Liver (tissue), 9 donors: ENCODE data around the gene PGLYRP3. TPM values are rescaled to one million over a fixed set of nuclear protein-coding genes. Genes with fewer than 3 reads are reported as not detected.

Experiments used
- DNase-seq: peaks from one replicate; pipeline ENCODE4 v3.0.0-alpha.2; 2017; ENCODE audit warnings: low spot score
- H3K27ac ChIP-seq, 2 donors: one replicate each; pipeline ENCODE4 v1.7.0; 2013; ENCODE audit warnings: inconsistent platforms in 2 of 2, low read length in 2 of 2, control low read depth in 1 of 2, low read depth in 1 of 2, mild to moderate bottlenecking in 1 of 2
- H3K27me3 ChIP-seq, 4 donors: one replicate each; pipeline versions ENCODE4 v1.6.1 to v1.7.0; 2013; ENCODE audit warnings: low read length in 3 of 4, inconsistent platforms in 1 of 4, mild to moderate bottlenecking in 1 of 4, moderate library complexity in 1 of 4; ENCODE audit not compliant: control insufficient read depth in 4 of 4, insufficient read depth in 4 of 4
- H3K36me3 ChIP-seq, 4 donors: one replicate each; pipeline versions ENCODE4 v1.6.1 to v1.7.0; 2013; ENCODE audit warnings: low read length in 3 of 4, mild to moderate bottlenecking in 3 of 4, low read depth in 1 of 4, moderate library complexity in 1 of 4; ENCODE audit not compliant: control insufficient read depth in 4 of 4, insufficient read depth in 3 of 4
- H3K4me1 ChIP-seq, 4 donors: one replicate each; pipeline versions ENCODE4 v1.6.1 to v1.7.0; 2013; ENCODE audit warnings: low read length in 3 of 4, mild to moderate bottlenecking in 3 of 4, moderate library complexity in 1 of 4; ENCODE audit not compliant: control insufficient read depth in 4 of 4, insufficient read depth in 4 of 4
- H3K4me3 ChIP-seq, 3 donors: one replicate each; pipeline versions ENCODE4 v1.6.1 to v1.7.0; 2013; ENCODE audit warnings: low read length in 3 of 3, control low read depth in 1 of 3, low read depth in 1 of 3, mild to moderate bottlenecking in 1 of 3
- H3K9ac ChIP-seq, 2 donors: one replicate each; pipeline ENCODE4 v1.7.0; 2013; ENCODE audit warnings: low read length in 2 of 2, mild to moderate bottlenecking in 2 of 2, moderate library complexity in 2 of 2, control low read depth in 1 of 2, low read depth in 1 of 2
- H3K9me3 ChIP-seq, 4 donors: one replicate each; pipeline versions ENCODE4 v1.6.1 to v1.7.0; 2013; ENCODE audit warnings: low read length in 3 of 4; ENCODE audit not compliant: control insufficient read depth in 4 of 4
- ATF3 ChIP-seq: IDR thresholded peaks from 2 replicates; pipeline ENCODE4 v1.6.1; 2016; ENCODE audit warnings: antibody characterized with exemption
- FOXA1 ChIP-seq: IDR thresholded peaks from 2 replicates; pipeline ENCODE4 v1.6.1; 2016; ENCODE audit warnings: antibody characterized with exemption
- FOXA2 ChIP-seq: IDR thresholded peaks from 2 replicates; pipeline ENCODE4 v1.6.1; 2016; ENCODE audit warnings: antibody characterized with exemption
- GABPA ChIP-seq, 2 donors: IDR thresholded peaks in 1 of 2; conservative IDR thresholded peaks in 1 of 2; 2 replicates each; pipeline ENCODE4 v1.6.1; 2016; ENCODE audit warnings: antibody characterized with exemption in 2 of 2, mild to moderate bottlenecking in 1 of 2, moderate library complexity in 1 of 2
- HNF4A ChIP-seq, 2 donors: conservative IDR thresholded peaks; 2 replicates each; pipeline ENCODE4 v1.6.1; 2016; ENCODE audit warnings: antibody characterized with exemption in 2 of 2, mild to moderate bottlenecking in 2 of 2
- HNF4G ChIP-seq: IDR thresholded peaks from 2 replicates; pipeline ENCODE4 v1.6.1; 2016; ENCODE audit warnings: antibody characterized with exemption
- RAD21 ChIP-seq, 2 donors: IDR thresholded peaks; 2 replicates each; pipeline ENCODE4 v1.6.1; 2016; ENCODE audit warnings: antibody characterized with exemption in 2 of 2, mild to moderate bottlenecking in 2 of 2
- RXRA ChIP-seq, 2 donors: IDR thresholded peaks; 2 replicates each; pipeline ENCODE4 v1.6.1; 2017 to 2018; ENCODE audit warnings: antibody characterized with exemption in 2 of 2, mild to moderate bottlenecking in 1 of 2
- SP1 ChIP-seq: IDR thresholded peaks from 2 replicates; pipeline ENCODE4 v1.6.1; 2018; ENCODE audit warnings: antibody characterized with exemption, mild to moderate bottlenecking
- TAF1 ChIP-seq: conservative IDR thresholded peaks from 2 replicates; pipeline ENCODE4 v1.6.1; 2016; ENCODE audit warnings: antibody characterized with exemption, mild to moderate bottlenecking
- YY1 ChIP-seq: IDR thresholded peaks from 2 replicates; pipeline ENCODE4 v1.6.1; 2016; ENCODE audit warnings: antibody characterized with exemption, mild to moderate bottlenecking
- WGBS: extraction: QIAGEN DNeasy Blood & Tissue Kit; methylation state at CpG from one replicate; pipeline ENCODE4 v1.1.7; 2013; 5-methylcytosine and 5-hydroxymethylcytosine counted together
- polyA plus RNA-seq, 2 donors: library from polyadenylated mRNA; stranded (reverse) in 1 of 2; unstranded in 1 of 2; fragments of 200-250 nt in 1 of 2; fragments of >200 nt in 1 of 2; fragmentation: Nextera tagmentation in 1 of 2; extraction: Ambion mirVana in 1 of 2; gene quantifications; one replicate each; pipeline versions ENCODE4 v1.2.1 to v1.2.3, GENCODE V29; 2013 to 2015
- total RNA-seq, 2 donors: library from RNA; depleted of rRNA; stranded (reverse); fragments of >200 nt; gene quantifications; one replicate each; pipeline ENCODE4 v1.2.3, GENCODE V29; 2014
- TF ChIP-seq, protein P1 (sequence below): fragments of 150-350 bp; IDR thresholded peaks from 2 replicates; pipeline ENCODE4 v1.5.1; 2017; ENCODE audit warnings: improper control_type of control experiment, low read depth, low read length; ENCODE audit not compliant: missing input control
- TF ChIP-seq, protein P2 (sequence below): IDR thresholded peaks from 2 replicates; pipeline ENCODE4 v1.6.1; 2016; ENCODE audit warnings: antibody characterized with exemption
- TF ChIP-seq, protein P3 (sequence below): IDR thresholded peaks from 2 replicates; pipeline ENCODE4 v1.6.1; 2016; ENCODE audit warnings: antibody characterized with exemption, mild to moderate bottlenecking
- donor health status: healthy.
- donor health status: healthy.
- donor health status: healthy.
- donor health status: healthy.
- donor health status: healthy.

PGLYRP3 gene
- total and polyA plus RNA-seq, 4 donors = not detected

- DNase-seq = no peak
- Histone ChIP-seq H3K27me3 (peaks cover 0 to under 1% (median 0%) of the 10 kb centered on the region in 4 donors), H3K4me3 (no peak overlapping the region), H3K36me3 (no peaks in the 10 kb centered on the region), H3K4me1 (no peaks in the 10 kb centered on the region), H3K9ac (no peak overlapping the region), H3K9me3 (no peaks in the 10 kb centered on the region), H3K27ac (no peak overlapping the region)
- WGBS = 49% methylated on average over 5 of the region's 5 CpGs
- TF ChIP-seq RAD21 (IDR thresholded peaks at IDR 0.05) = no peak
- TF ChIP-seq FOXA2 = no peak
- no peak for TF ChIP-seq HNF4A (conservative IDR thresholded peaks at IDR 0.05)
- TF ChIP-seq SP1 = no peak
- TF ChIP-seq RXRA (IDR thresholded peaks at IDR 0.05) = no peak
- TF ChIP-seq, protein P1, sequence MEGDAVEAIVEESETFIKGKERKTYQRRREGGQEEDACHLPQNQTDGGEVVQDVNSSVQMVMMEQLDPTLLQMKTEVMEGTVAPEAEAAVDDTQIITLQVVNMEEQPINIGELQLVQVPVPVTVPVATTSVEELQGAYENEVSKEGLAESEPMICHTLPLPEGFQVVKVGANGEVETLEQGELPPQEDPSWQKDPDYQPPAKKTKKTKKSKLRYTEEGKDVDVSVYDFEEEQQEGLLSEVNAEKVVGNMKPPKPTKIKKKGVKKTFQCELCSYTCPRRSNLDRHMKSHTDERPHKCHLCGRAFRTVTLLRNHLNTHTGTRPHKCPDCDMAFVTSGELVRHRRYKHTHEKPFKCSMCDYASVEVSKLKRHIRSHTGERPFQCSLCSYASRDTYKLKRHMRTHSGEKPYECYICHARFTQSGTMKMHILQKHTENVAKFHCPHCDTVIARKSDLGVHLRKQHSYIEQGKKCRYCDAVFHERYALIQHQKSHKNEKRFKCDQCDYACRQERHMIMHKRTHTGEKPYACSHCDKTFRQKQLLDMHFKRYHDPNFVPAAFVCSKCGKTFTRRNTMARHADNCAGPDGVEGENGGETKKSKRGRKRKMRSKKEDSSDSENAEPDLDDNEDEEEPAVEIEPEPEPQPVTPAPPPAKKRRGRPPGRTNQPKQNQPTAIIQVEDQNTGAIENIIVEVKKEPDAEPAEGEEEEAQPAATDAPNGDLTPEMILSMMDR = no peak
Observed at GRCh38 chr1:153343040-153343681, 30.4 kb upstream of the PGLYRP3 start.

DNA sequence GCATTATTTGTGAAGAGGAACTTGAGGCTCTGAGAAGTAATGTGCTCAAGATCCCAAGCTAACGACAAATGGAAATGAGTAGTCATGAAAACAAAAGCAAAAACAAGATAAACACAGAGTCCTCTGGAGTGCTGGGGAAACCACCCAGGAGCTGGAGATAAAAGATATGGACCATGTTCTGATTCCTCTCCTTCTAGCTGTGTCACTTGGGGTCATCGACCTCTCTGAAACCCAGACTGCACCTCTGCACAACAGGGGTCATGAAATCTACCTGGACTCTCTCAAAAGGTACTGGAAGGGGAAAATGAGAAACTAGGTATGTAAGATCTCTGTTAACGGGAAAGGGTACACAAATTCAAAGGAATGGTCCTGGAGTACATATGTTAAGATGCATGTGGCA lies 29.4 kb upstream of the PGLYRP3 start:
- Histone ChIP-seq H3K27ac (no peak overlapping the region), H3K27me3 (peaks cover 0 to 5% (median 0%) of the 10 kb centered on the region in 4 donors), H3K4me3 (no peak overlapping the region), H3K4me1 (no peaks in the 10 kb centered on the region), H3K36me3 (no peaks in the 10 kb centered on the region), H3K9me3 (no peaks in the 10 kb centered on the region), H3K9ac (no peak overlapping the region)
- TF ChIP-seq FOXA1 = no peak
- TF ChIP-seq, protein P1 = no peak
- no peak for TF ChIP-seq SP1
- TF ChIP-seq HNF4G = no peak
- TF ChIP-seq YY1 = no peak
- TF ChIP-seq, protein P2, sequence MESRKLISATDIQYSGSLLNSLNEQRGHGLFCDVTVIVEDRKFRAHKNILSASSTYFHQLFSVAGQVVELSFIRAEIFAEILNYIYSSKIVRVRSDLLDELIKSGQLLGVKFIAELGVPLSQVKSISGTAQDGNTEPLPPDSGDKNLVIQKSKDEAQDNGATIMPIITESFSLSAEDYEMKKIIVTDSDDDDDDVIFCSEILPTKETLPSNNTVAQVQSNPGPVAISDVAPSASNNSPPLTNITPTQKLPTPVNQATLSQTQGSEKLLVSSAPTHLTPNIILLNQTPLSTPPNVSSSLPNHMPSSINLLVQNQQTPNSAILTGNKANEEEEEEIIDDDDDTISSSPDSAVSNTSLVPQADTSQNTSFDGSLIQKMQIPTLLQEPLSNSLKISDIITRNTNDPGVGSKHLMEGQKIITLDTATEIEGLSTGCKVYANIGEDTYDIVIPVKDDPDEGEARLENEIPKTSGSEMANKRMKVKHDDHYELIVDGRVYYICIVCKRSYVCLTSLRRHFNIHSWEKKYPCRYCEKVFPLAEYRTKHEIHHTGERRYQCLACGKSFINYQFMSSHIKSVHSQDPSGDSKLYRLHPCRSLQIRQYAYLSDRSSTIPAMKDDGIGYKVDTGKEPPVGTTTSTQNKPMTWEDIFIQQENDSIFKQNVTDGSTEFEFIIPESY = no peak
- DNase-seq = no peak
- 64% methylated on average over 3 of the region's 3 CpGs for WGBS

DNA sequence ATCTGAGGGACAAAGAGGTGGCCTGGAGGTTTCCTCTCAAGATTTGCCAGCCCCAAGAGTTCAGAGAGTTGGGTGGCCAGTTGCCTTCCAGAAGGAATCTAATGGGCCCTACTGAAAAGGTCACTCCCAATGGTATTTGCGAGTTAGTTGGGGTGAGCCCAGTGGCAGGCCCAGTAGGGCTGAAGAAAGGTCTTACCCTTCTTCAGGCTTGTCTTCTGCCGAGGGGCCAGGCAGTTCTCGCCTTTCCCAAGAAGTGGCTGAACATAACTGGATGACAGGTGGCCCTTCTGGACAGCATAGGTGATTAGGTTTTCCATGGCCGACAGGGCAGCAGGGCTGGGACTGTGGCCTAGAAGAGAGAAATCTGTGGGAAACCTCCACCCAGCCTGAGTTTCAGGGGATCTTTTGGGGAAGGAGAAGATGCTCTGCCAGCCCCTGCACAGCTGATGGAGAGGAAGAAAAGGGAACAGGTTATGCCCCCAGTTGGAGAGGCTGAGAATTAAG lies 28.7 kb upstream of the PGLYRP3 start:
- H3K4me1 ChIP-seq = no peaks in the 10 kb centered on the region
- H3K27ac ChIP-seq = no peak overlapping the region
- H3K36me3 ChIP-seq = no peaks in the 10 kb centered on the region
- DNase-seq = peak; percentile 27
- H3K9me3 ChIP-seq = no peaks in the 10 kb centered on the region
- H3K9ac ChIP-seq = no peak overlapping the region
- peaks cover 0 to 5% (median 0%) of the 10 kb centered on the region in 4 donors for H3K27me3 ChIP-seq
- WGBS = 95% methylated on average over 4 of the region's 4 CpGs
- no peak overlapping the region for H3K4me3 ChIP-seq
- TF ChIP-seq SP1 (no peak), HNF4A (conservative IDR thresholded peaks at IDR 0.05) (no peak), RAD21 (IDR thresholded peaks at IDR 0.05) (no peak), FOXA2 (no peak), HNF4G (no peak), GABPA (IDR thresholded peaks at IDR 0.05 in 1 of 2, conservative IDR thresholded peaks at IDR 0.05 in 1 of 2) (no peak), TAF1 (no peak), YY1 (no peak), ATF3 (no peak)
- TF ChIP-seq, protein P3, sequence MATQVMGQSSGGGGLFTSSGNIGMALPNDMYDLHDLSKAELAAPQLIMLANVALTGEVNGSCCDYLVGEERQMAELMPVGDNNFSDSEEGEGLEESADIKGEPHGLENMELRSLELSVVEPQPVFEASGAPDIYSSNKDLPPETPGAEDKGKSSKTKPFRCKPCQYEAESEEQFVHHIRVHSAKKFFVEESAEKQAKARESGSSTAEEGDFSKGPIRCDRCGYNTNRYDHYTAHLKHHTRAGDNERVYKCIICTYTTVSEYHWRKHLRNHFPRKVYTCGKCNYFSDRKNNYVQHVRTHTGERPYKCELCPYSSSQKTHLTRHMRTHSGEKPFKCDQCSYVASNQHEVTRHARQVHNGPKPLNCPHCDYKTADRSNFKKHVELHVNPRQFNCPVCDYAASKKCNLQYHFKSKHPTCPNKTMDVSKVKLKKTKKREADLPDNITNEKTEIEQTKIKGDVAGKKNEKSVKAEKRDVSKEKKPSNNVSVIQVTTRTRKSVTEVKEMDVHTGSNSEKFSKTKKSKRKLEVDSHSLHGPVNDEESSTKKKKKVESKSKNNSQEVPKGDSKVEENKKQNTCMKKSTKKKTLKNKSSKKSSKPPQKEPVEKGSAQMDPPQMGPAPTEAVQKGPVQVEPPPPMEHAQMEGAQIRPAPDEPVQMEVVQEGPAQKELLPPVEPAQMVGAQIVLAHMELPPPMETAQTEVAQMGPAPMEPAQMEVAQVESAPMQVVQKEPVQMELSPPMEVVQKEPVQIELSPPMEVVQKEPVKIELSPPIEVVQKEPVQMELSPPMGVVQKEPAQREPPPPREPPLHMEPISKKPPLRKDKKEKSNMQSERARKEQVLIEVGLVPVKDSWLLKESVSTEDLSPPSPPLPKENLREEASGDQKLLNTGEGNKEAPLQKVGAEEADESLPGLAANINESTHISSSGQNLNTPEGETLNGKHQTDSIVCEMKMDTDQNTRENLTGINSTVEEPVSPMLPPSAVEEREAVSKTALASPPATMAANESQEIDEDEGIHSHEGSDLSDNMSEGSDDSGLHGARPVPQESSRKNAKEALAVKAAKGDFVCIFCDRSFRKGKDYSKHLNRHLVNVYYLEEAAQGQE = no peak
- TF ChIP-seq, protein P2 = no peak
